Globus pallidus (tissue), 1 donor: ENCODE measurements around the gene PIP5K1B.

Source experiments
- DNase-seq: peaks from one replicate; pipeline ENCODE4 v3.0.0-alpha.2; 2015; ENCODE audit warnings: low spot score

Gene PIP5K1B

GRCh38 chr9:68817079-68817875, 112.2 kb downstream of the PIP5K1B start:
- DNase-seq, result no peak

- no peak for DNase-seq
Observed at GRCh38 chr9:68819065-68819464, 114.0 kb downstream of the PIP5K1B start.

- DNase-seq, result no peak
Observed at GRCh38 chr9:68821911-68822310, 116.9 kb downstream of the PIP5K1B start.

GRCh38 chr9:68822596-68823165, 117.6 kb downstream of the PIP5K1B start:
- peak; percentile 8 for DNase-seq

- peak; percentile 6 for DNase-seq
Observed at GRCh38 chr9:68825762-68826472, 120.9 kb downstream of the PIP5K1B start.

GRCh38 chr9:68827837-68828744, 123.1 kb downstream of the PIP5K1B start:
- no peak for DNase-seq

GRCh38 chr9:68832101-68832500, 127.1 kb downstream of the PIP5K1B start:
- no peak for DNase-seq

GRCh38 chr9:68832861-68833518, 128.0 kb downstream of the PIP5K1B start:
- DNase-seq, result no peak

- DNase-seq, result no peak
Observed at GRCh38 chr9:68834931-68835520, 130.0 kb downstream of the PIP5K1B start.

- DNase-seq, result no peak
Observed at GRCh38 chr9:68836788-68837187, 131.7 kb downstream of the PIP5K1B start.

GRCh38 chr9:68838245-68838644, 133.2 kb downstream of the PIP5K1B start:
- DNase-seq, result no peak

GRCh38 chr9:68841276-68842052, 136.4 kb downstream of the PIP5K1B start:
- no peak for DNase-seq

GRCh38 chr9:68842568-68842967, 137.5 kb downstream of the PIP5K1B start:
- no peak for DNase-seq

- no peak for DNase-seq
Observed at GRCh38 chr9:68843239-68843638, 138.2 kb downstream of the PIP5K1B start.

- peak; percentile 20 for DNase-seq
Observed at GRCh38 chr9:68844157-68844556, 139.1 kb downstream of the PIP5K1B start.

GRCh38 chr9:68844631-68845612, 139.9 kb downstream of the PIP5K1B start:
- DNase-seq, result peak; percentile 35

- no peak for DNase-seq
Observed at GRCh38 chr9:68847765-68848164, 142.7 kb downstream of the PIP5K1B start.

GRCh38 chr9:68851657-68852056, 146.6 kb downstream of the PIP5K1B start:
- no peak for DNase-seq

GRCh38 chr9:68852941-68853340, 147.9 kb downstream of the PIP5K1B start:
- no peak for DNase-seq
